Natural killer cell (primary cell): ENCODE data around the gene PDILT. TPM values are rescaled to one million over a fixed set of nuclear protein-coding genes. Genes with fewer than 3 reads are reported as not detected.
"Not testable (repeated sequence)": the region's sequence is repeated elsewhere in the genome, so short reads cannot be mapped to it uniquely, and the experiment has no call there.

Experiments
- ATAC-seq, 3 donors: fragments of 150-1000 bp in 2 of 3; fragments of 200-7000 bp in 1 of 3; cut with Tn5 transposase; 1 replicate in 1 of 3; 2 replicates in 2 of 3; pipeline ENCODE4 v1.10.0; 2021; ENCODE audit warnings: mild to moderate bottlenecking in 2 of 3, moderate library complexity in 2 of 3
- DNase-seq, 2 donors: peaks; one replicate each; pipeline versions ENCODE4 v3.0.0 to v3.0.0-alpha.2; 2013 to 2021; ENCODE audit warnings: mixed read lengths in 1 of 2
- H3K27ac ChIP-seq: one replicate; pipeline ENCODE4 v1.5.1; 2013; ENCODE audit warnings: mild to moderate bottlenecking, low read length
- H3K27me3 ChIP-seq: one replicate; pipeline ENCODE4 v1.6.1; 2013; ENCODE audit warnings: low read length; ENCODE audit not compliant: control insufficient read depth, insufficient read depth
- H3K36me3 ChIP-seq: one replicate; pipeline ENCODE4 v1.6.1; 2013; ENCODE audit warnings: low read length; ENCODE audit not compliant: control insufficient read depth, insufficient read depth
- H3K4me1 ChIP-seq: one replicate; pipeline ENCODE4 v1.6.1; 2013; ENCODE audit warnings: low read length; ENCODE audit not compliant: control insufficient read depth, insufficient read depth
- H3K4me3 ChIP-seq: one replicate; pipeline ENCODE4 v1.5.1; 2013; ENCODE audit warnings: low read length
- H3K9me3 ChIP-seq: one replicate; pipeline ENCODE4 v1.6.1; 2013; ENCODE audit warnings: low read length; ENCODE audit not compliant: control insufficient read depth, insufficient read depth
- H3K27ac Mint-ChIP-seq, 2 donors: one replicate each; pipeline ENCODE4 v1.8.0; 2022; ENCODE audit warnings: mild to moderate bottlenecking in 2 of 2, mixed read lengths in 2 of 2, moderate library complexity in 1 of 2
- H3K27me3 Mint-ChIP-seq, 2 donors: one replicate each; pipeline ENCODE4 v1.8.0; 2022; ENCODE audit warnings: low read depth in 2 of 2, mixed read lengths in 2 of 2
- H3K36me3 Mint-ChIP-seq: one replicate; pipeline ENCODE4 v1.8.0; 2022; ENCODE audit warnings: mixed read lengths
- H3K4me1 Mint-ChIP-seq, 2 donors: one replicate each; pipeline ENCODE4 v1.8.0; 2022; ENCODE audit warnings: mixed read lengths in 2 of 2
- H3K4me3 Mint-ChIP-seq: one replicate; pipeline ENCODE4 v1.8.0; 2022; ENCODE audit warnings: mild to moderate bottlenecking, moderate library complexity, mixed read lengths
- H3K9me3 Mint-ChIP-seq, 2 donors: one replicate each; pipeline ENCODE4 v1.8.0; 2022; ENCODE audit warnings: mixed read lengths in 2 of 2
- CTCF ChIP-seq: fragments of 200-600 bp; IDR thresholded peaks from one replicate; pipeline ENCODE4 v1.8.0; 2022; ENCODE audit warnings: antibody characterized with exemption
- WGBS: methylation state at CpG from one replicate; pipeline ENCODE4 v1.1.7; 2013; ENCODE audit warnings: missing lambda C conversion rate; ENCODE audit not compliant: insufficient coverage; 5-methylcytosine and 5-hydroxymethylcytosine counted together
- intact Hi-C: fragments of 100-400 bp; cut with micrococcal nuclease; formaldehyde crosslinking; loops from one replicate; pipeline ENCODE4 v1.14.2; 2022
- total RNA-seq, 4 donors: library from RNA; stranded (reverse); fragments of 120-200 nt in 1 of 4; gene quantifications; one replicate each; pipeline versions ENCODE4 v1.2.3 to v1.2.4, GENCODE V29; 2013 to 2022

PDILT gene
- total RNA-seq, 3 donors from 2014 or later (not counting 1 experiment from before 2014, with no cell fraction given), result not detected

- no peak for TF ChIP-seq CTCF
These were observed 81.8 kb downstream of the PDILT start for GRCh38 chr16:20322696-20323095.

GRCh38 chr16:20321671-20322070 lies 82.9 kb downstream of the PDILT start:
- no peak for TF ChIP-seq CTCF
- no peak overlapping the region for H3K27ac Mint-ChIP-seq
- WGBS, result 89% methylated on average over 1 of the region's 1 CpG
- no peaks in the 10 kb centered on the region for H3K9me3 ChIP-seq
- intact Hi-C loops, result no loop called here
- no peaks in the 10 kb centered on the region for H3K9me3 Mint-ChIP-seq
- H3K27ac ChIP-seq, result no peak overlapping the region
- DNase-seq (no peak), ATAC-seq (no peak)
- H3K36me3 ChIP-seq, result no peaks in the 10 kb centered on the region
- no peak overlapping the region for H3K4me3 Mint-ChIP-seq
- no peaks in the 10 kb centered on the region for H3K27me3 ChIP-seq
- no peak overlapping the region for H3K4me3 ChIP-seq
- H3K27me3 Mint-ChIP-seq, result peaks cover 0 to 3% of the 10 kb centered on the region in 2 donors
- H3K4me1 Mint-ChIP-seq, result no peaks in the 10 kb centered on the region
- no peaks in the 10 kb centered on the region for H3K4me1 ChIP-seq
- H3K36me3 Mint-ChIP-seq, result no peaks in the 10 kb centered on the region

More at GRCh38 chr16:20322696-20323095, 81.8 kb downstream of the PDILT start:
- intact Hi-C loops, result no loop called here
- H3K27ac Mint-ChIP-seq, result no peak overlapping the region
- H3K4me3 Mint-ChIP-seq, result no peak overlapping the region
- H3K36me3 Mint-ChIP-seq, result no peaks in the 10 kb centered on the region
- Histone ChIP-seq H3K9me3 (no peaks in the 10 kb centered on the region), H3K36me3 (no peaks in the 10 kb centered on the region), H3K27me3 (no peaks in the 10 kb centered on the region), H3K4me3 (no peak overlapping the region), H3K4me1 (no peaks in the 10 kb centered on the region), H3K27ac (no peak overlapping the region)
- 87% methylated on average over 4 of the region's 4 CpGs for WGBS
- ATAC-seq, result no peak
- H3K27me3 Mint-ChIP-seq, result peaks cover 0 to 3% of the 10 kb centered on the region in 2 donors
- no peak for DNase-seq
- H3K4me1 Mint-ChIP-seq, result no peaks in the 10 kb centered on the region
- H3K9me3 Mint-ChIP-seq, result no peaks in the 10 kb centered on the region

- intact Hi-C loops, DNase-seq, H3K27me3 Mint-ChIP-seq, H3K27me3 ChIP-seq, ATAC-seq, H3K4me1 ChIP-seq, H3K4me1 Mint-ChIP-seq, H3K27ac ChIP-seq, H3K9me3 Mint-ChIP-seq, H3K36me3 ChIP-seq, H3K9me3 ChIP-seq, H3K27ac Mint-ChIP-seq, H3K4me3 Mint-ChIP-seq, H3K36me3 Mint-ChIP-seq, H3K4me3 ChIP-seq: not testable (repeated sequence)
- 100% methylated on average over 2 of the region's 2 CpGs for WGBS
These were observed 83.5 kb downstream of the PDILT start for GRCh38 chr16:20321051-20321450.

- H3K9me3 Mint-ChIP-seq, result no peaks in the 10 kb centered on the region
- no peaks in the 10 kb centered on the region for H3K4me1 Mint-ChIP-seq
- Histone ChIP-seq H3K27me3 (no peaks in the 10 kb centered on the region), H3K4me1 (no peaks in the 10 kb centered on the region), H3K4me3 (no peak overlapping the region), H3K27ac (no peak overlapping the region), H3K9me3 (no peaks in the 10 kb centered on the region), H3K36me3 (no peaks in the 10 kb centered on the region)
- intact Hi-C loops, result no loop called here
- H3K4me3 Mint-ChIP-seq, result no peak overlapping the region
- no peak for TF ChIP-seq CTCF
- ATAC-seq (no peak), DNase-seq (no peak)
- H3K36me3 Mint-ChIP-seq, result no peaks in the 10 kb centered on the region
- H3K27ac Mint-ChIP-seq, result no peak overlapping the region
- peaks cover 0 to 3% of the 10 kb centered on the region in 2 donors for H3K27me3 Mint-ChIP-seq
These were observed 83.9 kb downstream of the PDILT start for GRCh38 chr16:20320592-20320991.
